WTC11 (cell line): ENCODE measurements around the gene PRDM2. TPM values are rescaled to one million over a fixed set of nuclear protein-coding genes. Genes with fewer than 3 reads are reported as not detected.

Experiments
- ATAC-seq: fragments of 200-7000 bp; cut with Tn5 transposase; 2 replicates; pipeline ENCODE4 v1.10.0; 2021; ENCODE audit warnings: mild to moderate bottlenecking, moderate library complexity
- CTCF ChIA-PET: fragments of 300-600 bp; sonication (Branson Sonifier 250); formaldehyde crosslinking; loops from one replicate; lab custom pipeline; 2021; ENCODE audit warnings: antibody characterized with exemption; lab: Charles Lee
- POLR2A ChIA-PET: fragments of 350-600 bp; sonication (Branson Sonifier 250); formaldehyde crosslinking; loops from one replicate; lab custom pipeline; 2021; ENCODE audit warnings: antibody characterized with exemption; lab: Charles Lee
- DNase-seq: peaks from one replicate; pipeline ENCODE4 v3.0.0; 2021; ENCODE audit warnings: low spot score
- H3K27ac Mint-ChIP-seq: 2 replicates; pipeline ENCODE4 v1.8.0; 2021; ENCODE audit warnings: mixed read lengths
- H3K27me3 Mint-ChIP-seq: 2 replicates; pipeline ENCODE4 v1.8.0; 2021; ENCODE audit warnings: low read depth, mild to moderate bottlenecking, moderate library complexity, mixed read lengths
- H3K36me3 Mint-ChIP-seq: 2 replicates; pipeline ENCODE4 v1.8.0; 2021; ENCODE audit warnings: mixed read lengths
- H3K4me1 Mint-ChIP-seq: 2 replicates; pipeline ENCODE4 v1.8.0; 2022; ENCODE audit warnings: mixed read lengths
- H3K4me3 Mint-ChIP-seq: 2 replicates; pipeline ENCODE4 v1.8.0; 2021; ENCODE audit warnings: mild to moderate bottlenecking, moderate library complexity, mixed read lengths
- H3K9me3 Mint-ChIP-seq: 2 replicates; pipeline ENCODE4 v1.8.0; 2021; ENCODE audit warnings: mixed read lengths
- ESRRA ChIP-seq: sonication (generic); formaldehyde crosslinking; IDR thresholded peaks from 2 replicates; pipeline ENCODE4 v1.8.1; 2022; ENCODE audit warnings: mild to moderate bottlenecking, missing genetic modification reagents, borderline replicate concordance
- MXD4 ChIP-seq: fragments of 250-450 bp; sonication (Bioruptor Pico); IDR thresholded peaks from 2 replicates; pipeline ENCODE4 v1.8.0; 2021; ENCODE audit warnings: mild to moderate bottlenecking, moderate library complexity, borderline replicate concordance
- RORB ChIP-seq: fragments of 250-450 bp; sonication (Bioruptor Pico); IDR thresholded peaks from 2 replicates; pipeline ENCODE4 v1.9.0; 2021; ENCODE audit warnings: mild to moderate bottlenecking
- SMAD3 ChIP-seq: sonication (generic); formaldehyde crosslinking; IDR thresholded peaks from 2 replicates; pipeline ENCODE4 v1.8.0; 2022; ENCODE audit warnings: missing genetic modification reagents, mild to moderate bottlenecking, borderline replicate concordance
- total RNA-seq: library from RNA; stranded (reverse); gene quantifications from 3 replicates; pipeline ENCODE4 v1.2.3, GENCODE V29; 2021
- TF ChIP-seq, protein P1 (sequence below): sonication (generic); formaldehyde crosslinking; conservative IDR thresholded peaks from 2 replicates; pipeline ENCODE4 v1.8.1; 2023; ENCODE audit warnings: mild to moderate bottlenecking, low read depth, missing genetic modification reagents, moderate library complexity
- TF ChIP-seq, protein P2 (sequence below): fragments of 250-450 bp; sonication (Bioruptor Pico); IDR thresholded peaks from 2 replicates; pipeline ENCODE4 v1.9.0; 2021; ENCODE audit warnings: mild to moderate bottlenecking, borderline replicate concordance
- TF ChIP-seq, protein P3 (sequence below): sonication (generic); formaldehyde crosslinking; IDR thresholded peaks from 2 replicates; pipeline ENCODE4 v1.8.0; 2022; ENCODE audit warnings: mild to moderate bottlenecking, missing genetic modification reagents
- TF ChIP-seq, protein P4 (sequence below): fragments of 250-450 bp; sonication (Bioruptor Pico); IDR thresholded peaks from 2 replicates; pipeline ENCODE4 v1.9.0; 2021; ENCODE audit warnings: mild to moderate bottlenecking

PRDM2 gene
- total RNA-seq, 1 experiment from 2014 or later, result 25.0 TPM

DNA sequence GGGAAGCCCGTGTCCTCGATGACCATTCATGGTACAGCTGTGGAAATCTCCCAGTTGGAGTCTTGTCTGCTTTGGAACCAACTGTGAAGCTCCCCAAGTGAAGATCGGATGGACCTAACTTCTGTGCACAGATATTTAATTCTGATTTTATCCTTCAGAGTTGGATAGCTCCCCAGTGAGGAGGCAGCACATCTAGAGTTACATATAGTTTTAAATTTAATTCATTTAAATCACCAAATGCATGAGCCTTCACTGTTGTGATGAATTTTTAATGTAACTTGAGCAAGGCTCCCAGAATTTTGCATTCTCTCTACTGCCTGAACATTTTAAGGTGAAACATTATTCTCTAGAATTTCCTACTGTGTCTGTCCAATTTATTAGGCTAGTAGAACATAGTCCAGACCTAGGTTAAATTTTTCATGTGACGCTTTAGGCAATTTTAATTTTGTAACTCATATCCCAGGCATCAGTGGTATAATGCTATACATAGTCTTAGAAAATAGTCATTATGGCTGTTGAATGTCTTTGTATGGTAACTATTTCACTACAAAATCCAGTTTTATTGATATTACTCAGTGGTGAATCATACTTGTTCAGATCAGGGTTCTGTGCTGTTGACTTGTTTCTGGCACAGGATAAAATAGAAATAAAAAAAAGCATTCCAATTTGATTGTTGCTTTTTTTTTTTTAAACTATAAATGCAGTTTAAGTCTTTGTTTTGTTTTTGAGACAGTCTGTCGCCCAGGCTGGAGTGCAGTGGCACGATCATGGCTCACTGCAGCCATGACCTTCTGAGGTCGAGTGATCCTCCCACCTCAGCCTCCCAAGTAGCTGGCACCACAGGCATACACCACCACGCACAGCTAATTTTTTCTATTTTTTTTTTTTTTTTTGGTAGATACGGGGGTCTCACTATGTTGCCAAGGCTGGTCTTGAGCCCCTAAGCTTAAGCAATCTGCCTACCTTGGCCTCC is 66.9 kb downstream of the PRDM2 start (continued):
- TF ChIP-seq, protein P1, sequence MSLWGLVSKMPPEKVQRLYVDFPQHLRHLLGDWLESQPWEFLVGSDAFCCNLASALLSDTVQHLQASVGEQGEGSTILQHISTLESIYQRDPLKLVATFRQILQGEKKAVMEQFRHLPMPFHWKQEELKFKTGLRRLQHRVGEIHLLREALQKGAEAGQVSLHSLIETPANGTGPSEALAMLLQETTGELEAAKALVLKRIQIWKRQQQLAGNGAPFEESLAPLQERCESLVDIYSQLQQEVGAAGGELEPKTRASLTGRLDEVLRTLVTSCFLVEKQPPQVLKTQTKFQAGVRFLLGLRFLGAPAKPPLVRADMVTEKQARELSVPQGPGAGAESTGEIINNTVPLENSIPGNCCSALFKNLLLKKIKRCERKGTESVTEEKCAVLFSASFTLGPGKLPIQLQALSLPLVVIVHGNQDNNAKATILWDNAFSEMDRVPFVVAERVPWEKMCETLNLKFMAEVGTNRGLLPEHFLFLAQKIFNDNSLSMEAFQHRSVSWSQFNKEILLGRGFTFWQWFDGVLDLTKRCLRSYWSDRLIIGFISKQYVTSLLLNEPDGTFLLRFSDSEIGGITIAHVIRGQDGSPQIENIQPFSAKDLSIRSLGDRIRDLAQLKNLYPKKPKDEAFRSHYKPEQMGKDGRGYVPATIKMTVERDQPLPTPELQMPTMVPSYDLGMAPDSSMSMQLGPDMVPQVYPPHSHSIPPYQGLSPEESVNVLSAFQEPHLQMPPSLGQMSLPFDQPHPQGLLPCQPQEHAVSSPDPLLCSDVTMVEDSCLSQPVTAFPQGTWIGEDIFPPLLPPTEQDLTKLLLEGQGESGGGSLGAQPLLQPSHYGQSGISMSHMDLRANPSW (CRISPR knock-in tag), result no peak
- TF ChIP-seq, protein P2, sequence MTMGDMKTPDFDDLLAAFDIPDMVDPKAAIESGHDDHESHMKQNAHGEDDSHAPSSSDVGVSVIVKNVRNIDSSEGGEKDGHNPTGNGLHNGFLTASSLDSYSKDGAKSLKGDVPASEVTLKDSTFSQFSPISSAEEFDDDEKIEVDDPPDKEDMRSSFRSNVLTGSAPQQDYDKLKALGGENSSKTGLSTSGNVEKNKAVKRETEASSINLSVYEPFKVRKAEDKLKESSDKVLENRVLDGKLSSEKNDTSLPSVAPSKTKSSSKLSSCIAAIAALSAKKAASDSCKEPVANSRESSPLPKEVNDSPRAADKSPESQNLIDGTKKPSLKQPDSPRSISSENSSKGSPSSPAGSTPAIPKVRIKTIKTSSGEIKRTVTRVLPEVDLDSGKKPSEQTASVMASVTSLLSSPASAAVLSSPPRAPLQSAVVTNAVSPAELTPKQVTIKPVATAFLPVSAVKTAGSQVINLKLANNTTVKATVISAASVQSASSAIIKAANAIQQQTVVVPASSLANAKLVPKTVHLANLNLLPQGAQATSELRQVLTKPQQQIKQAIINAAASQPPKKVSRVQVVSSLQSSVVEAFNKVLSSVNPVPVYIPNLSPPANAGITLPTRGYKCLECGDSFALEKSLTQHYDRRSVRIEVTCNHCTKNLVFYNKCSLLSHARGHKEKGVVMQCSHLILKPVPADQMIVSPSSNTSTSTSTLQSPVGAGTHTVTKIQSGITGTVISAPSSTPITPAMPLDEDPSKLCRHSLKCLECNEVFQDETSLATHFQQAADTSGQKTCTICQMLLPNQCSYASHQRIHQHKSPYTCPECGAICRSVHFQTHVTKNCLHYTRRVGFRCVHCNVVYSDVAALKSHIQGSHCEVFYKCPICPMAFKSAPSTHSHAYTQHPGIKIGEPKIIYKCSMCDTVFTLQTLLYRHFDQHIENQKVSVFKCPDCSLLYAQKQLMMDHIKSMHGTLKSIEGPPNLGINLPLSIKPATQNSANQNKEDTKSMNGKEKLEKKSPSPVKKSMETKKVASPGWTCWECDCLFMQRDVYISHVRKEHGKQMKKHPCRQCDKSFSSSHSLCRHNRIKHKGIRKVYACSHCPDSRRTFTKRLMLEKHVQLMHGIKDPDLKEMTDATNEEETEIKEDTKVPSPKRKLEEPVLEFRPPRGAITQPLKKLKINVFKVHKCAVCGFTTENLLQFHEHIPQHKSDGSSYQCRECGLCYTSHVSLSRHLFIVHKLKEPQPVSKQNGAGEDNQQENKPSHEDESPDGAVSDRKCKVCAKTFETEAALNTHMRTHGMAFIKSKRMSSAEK, result no peak
- TF ChIP-seq SMAD3 (CRISPR knock-in tag), result no peak
- TF ChIP-seq, protein P3, sequence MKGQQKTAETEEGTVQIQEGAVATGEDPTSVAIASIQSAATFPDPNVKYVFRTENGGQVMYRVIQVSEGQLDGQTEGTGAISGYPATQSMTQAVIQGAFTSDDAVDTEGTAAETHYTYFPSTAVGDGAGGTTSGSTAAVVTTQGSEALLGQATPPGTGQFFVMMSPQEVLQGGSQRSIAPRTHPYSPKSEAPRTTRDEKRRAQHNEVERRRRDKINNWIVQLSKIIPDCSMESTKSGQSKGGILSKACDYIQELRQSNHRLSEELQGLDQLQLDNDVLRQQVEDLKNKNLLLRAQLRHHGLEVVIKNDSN (CRISPR knock-in tag), result no peak

DNA sequence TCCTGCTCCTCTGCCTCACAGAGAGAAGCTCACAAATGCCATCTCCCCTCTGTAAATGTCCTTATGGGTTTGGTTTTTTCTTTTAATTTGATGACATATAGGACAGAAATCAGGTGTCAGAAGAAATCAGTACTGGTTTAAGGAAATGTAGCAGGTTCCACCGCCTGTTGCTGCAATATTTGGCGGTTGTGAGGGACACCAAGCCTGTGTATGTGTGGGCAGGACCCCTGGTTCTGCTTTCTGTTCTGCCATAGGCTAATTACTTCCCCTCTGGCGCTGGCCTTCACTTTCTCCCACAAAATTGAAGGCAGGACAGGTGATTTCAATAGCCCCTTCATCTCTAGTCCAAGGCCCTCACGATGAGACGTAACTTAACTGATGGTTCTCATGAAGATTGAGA is 69.2 kb downstream of the PRDM2 start:
- Mint-ChIP-seq H3K4me3 (no peak overlapping the region), H3K27me3 (no peaks in the 10 kb centered on the region), H3K9me3 (no peaks in the 10 kb centered on the region), H3K4me1 (peaks cover 17% of the 10 kb centered on the region), H3K27ac (no peak overlapping the region), H3K36me3 (peaks cover 7% of the 10 kb centered on the region; the same call in 1 of the 2 replicates)
- ATAC-seq (no peak), DNase-seq (no peak)
- TF ChIP-seq RORB (CRISPR knock-in tag) (no peak), MXD4 (CRISPR knock-in tag) (no peak), ESRRA (CRISPR knock-in tag) (no peak)
- TF ChIP-seq, protein P2, result no peak
- TF ChIP-seq, protein P4, sequence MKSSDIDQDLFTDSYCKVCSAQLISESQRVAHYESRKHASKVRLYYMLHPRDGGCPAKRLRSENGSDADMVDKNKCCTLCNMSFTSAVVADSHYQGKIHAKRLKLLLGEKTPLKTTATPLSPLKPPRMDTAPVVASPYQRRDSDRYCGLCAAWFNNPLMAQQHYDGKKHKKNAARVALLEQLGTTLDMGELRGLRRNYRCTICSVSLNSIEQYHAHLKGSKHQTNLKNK (CRISPR knock-in tag), result no peak
- CTCF ChIA-PET, result no interaction called here
- POLR2A ChIA-PET, result no interaction called here
